Hematopoietic multipotent progenitor cell (in vitro differentiated cells): ENCODE results near the gene ALKBH2. TPM values are rescaled to one million over a fixed set of nuclear protein-coding genes. Genes with fewer than 3 reads are reported as not detected.

Experiments
- small RNA-seq: library from RNA; depleted of rRNA; stranded (forward); fragments of <200 nt; gene quantifications from one replicate; pipeline ENCODE3, GENCODE V24; 2012
- total RNA-seq: library from RNA; depleted of rRNA; stranded (reverse); fragments of >200 nt; gene quantifications from one replicate; pipeline ENCODE4 v1.2.3, GENCODE V29; 2012

Gene ALKBH2
- total RNA-seq, 1 donor, result 22.6 TPM

Small RNAs within 50 kb of the gene (small RNA-seq; reads per million reads assigned to genes)
- gene RNA5SP372, result not detected

Other genes starting within 250 kb of the ALKBH2 start
- gene SSH1, start 235.9 kb downstream of the ALKBH2 start, total RNA-seq, result 10.8 TPM
- gene DAO, start 213.4 kb downstream of the ALKBH2 start, total RNA-seq, result not detected
- under 0.01 TPM for gene SVOP, start 72.4 kb downstream of the ALKBH2 start, total RNA-seq
- gene USP30, start 40.9 kb downstream of the ALKBH2 start, total RNA-seq, result 27.2 TPM
- gene UNG, start 4.1 kb upstream of the ALKBH2 start, total RNA-seq, result 28.3 TPM
- gene ACACB, start 23.1 kb upstream of the ALKBH2 start, total RNA-seq, result 28.8 TPM
- under 0.01 TPM for gene FOXN4, start 215.8 kb upstream of the ALKBH2 start, total RNA-seq